Loucy (cell line): Measurements from ENCODE around the gene PAX5.

Experiments used
- EZH2phosphoT487 ChIP-seq: fragments of 200-600 bp; IDR thresholded peaks from 2 replicates; pipeline ENCODE4 v1.6.1; 2018; ENCODE audit warnings: antibody characterized with exemption, mild to moderate bottlenecking, moderate library complexity, borderline replicate concordance
- TF ChIP-seq, protein P1 (sequence below): fragments of 200-600 bp; sonication (generic); conservative IDR thresholded peaks from 2 replicates; pipeline ENCODE4 v1.5.1; 2014; ENCODE audit warnings: mild to moderate bottlenecking, antibody characterized with exemption, low read length

GRCh38 chr9:36988848-36989247 lies 45.2 kb downstream of the PAX5 start:
- TF ChIP-seq, protein P1, sequence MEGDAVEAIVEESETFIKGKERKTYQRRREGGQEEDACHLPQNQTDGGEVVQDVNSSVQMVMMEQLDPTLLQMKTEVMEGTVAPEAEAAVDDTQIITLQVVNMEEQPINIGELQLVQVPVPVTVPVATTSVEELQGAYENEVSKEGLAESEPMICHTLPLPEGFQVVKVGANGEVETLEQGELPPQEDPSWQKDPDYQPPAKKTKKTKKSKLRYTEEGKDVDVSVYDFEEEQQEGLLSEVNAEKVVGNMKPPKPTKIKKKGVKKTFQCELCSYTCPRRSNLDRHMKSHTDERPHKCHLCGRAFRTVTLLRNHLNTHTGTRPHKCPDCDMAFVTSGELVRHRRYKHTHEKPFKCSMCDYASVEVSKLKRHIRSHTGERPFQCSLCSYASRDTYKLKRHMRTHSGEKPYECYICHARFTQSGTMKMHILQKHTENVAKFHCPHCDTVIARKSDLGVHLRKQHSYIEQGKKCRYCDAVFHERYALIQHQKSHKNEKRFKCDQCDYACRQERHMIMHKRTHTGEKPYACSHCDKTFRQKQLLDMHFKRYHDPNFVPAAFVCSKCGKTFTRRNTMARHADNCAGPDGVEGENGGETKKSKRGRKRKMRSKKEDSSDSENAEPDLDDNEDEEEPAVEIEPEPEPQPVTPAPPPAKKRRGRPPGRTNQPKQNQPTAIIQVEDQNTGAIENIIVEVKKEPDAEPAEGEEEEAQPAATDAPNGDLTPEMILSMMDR = no peak
- TF ChIP-seq EZH2phosphoT487 = no peak
